ENCODE data around the gene NRDC. TPM values are rescaled to one million over a fixed set of nuclear protein-coding genes. Genes with fewer than 3 reads are reported as not detected.

The NRDC gene
- total and polyA plus RNA-seq, 2 experiments from 2014 or later = 51.3 to 113 TPM

DNA sequence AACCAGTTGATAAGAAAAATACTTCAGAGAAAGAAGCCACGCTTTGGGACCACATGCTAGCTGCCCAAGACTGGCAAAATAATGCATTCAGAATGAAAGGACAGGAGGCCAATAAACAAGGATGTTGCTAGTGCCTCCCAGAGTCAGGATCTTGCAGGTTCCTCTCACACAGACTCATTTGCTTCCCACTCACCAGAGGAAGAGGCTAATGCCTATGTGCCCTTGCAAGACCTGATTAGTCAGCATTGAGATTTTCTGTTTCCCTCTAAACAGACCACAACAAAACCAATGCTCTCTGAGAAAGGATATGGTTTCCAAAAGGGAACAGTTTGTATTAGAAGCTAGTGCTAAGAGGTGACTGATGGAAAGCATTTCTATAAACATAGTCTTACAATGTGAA is 85.7 kb downstream of the NRDC start:
- H3K4me3 ChIP-seq = no peak overlapping the region
- H3K4me1 ChIP-seq (ENCODE audit: low read depth) = no peaks in the 10 kb centered on the region
- H3K27ac ChIP-seq = peak overlapping the region; percentile 65
- H3K27me3 ChIP-seq = no peaks in the 10 kb centered on the region
- H3K9me3 ChIP-seq (ENCODE audit: low read depth) = no peaks in the 10 kb centered on the region
- peaks cover 49% of the 10 kb centered on the region for H3K36me3 ChIP-seq
- DNase-seq (ENCODE audit: low read depth in 1 of 2, low spot score in 1 of 2) = peak in 1 of 2 donors; percentile 50
- TF ChIP-seq CTCF (IDR thresholded peaks at IDR 0.05; ENCODE audit: low read depth, low read length) = no peak

DNA sequence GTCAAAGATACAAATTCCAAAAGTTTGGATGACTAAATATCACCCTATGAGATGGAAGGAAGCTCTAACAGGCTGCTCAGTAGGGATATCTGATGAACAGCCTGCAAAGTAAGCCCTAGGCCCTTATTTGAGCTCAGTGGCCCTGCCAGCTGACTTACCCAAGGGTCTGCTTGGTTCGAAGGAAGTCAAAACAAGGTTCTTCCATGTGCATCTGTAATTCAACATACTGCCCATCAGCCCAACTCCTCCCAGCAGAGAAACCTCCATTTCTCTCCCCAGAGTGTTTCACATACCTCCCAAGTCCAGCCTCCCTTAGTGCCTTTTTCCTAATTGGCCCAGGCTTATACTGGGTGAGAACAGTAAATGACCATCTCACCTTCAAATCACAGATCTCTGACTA is 86.6 kb downstream of the NRDC start:
- Histone ChIP-seq H3K9me3 (ENCODE audit: low read depth) (no peaks in the 10 kb centered on the region), H3K36me3 (peaks cover 55% of the 10 kb centered on the region), H3K27me3 (no peaks in the 10 kb centered on the region), H3K4me3 (no peak overlapping the region), H3K4me1 (ENCODE audit: low read depth) (no peaks in the 10 kb centered on the region), H3K27ac (peak overlapping the region; percentile 65)
- TF ChIP-seq CTCF (IDR thresholded peaks at IDR 0.05; ENCODE audit: low read depth, low read length) = no peak
- DNase-seq (ENCODE audit: low read depth in 1 of 2, low spot score in 1 of 2) = no peak

- Histone ChIP-seq H3K9me3 (ENCODE audit: low read depth) (no peaks in the 10 kb centered on the region), H3K36me3 (peaks cover 70% of the 10 kb centered on the region), H3K4me1 (ENCODE audit: low read depth) (peaks cover 3% of the 10 kb centered on the region), H3K27ac (peak overlapping the region; percentile 60), H3K4me3 (no peak overlapping the region), H3K27me3 (no peaks in the 10 kb centered on the region)
- DNase-seq (ENCODE audit: low read depth in 1 of 2, low spot score in 1 of 2) = no peak
- TF ChIP-seq CTCF (IDR thresholded peaks at IDR 0.05; ENCODE audit: low read depth, low read length) = no peak
These were observed 88.1 kb downstream of the NRDC start for GRCh38 chr1:51790385-51790784.

- TF ChIP-seq CTCF (IDR thresholded peaks at IDR 0.05; ENCODE audit: low read depth, low read length) = no peak
- H3K36me3 ChIP-seq = peaks cover 67% of the 10 kb centered on the region
- no peaks in the 10 kb centered on the region for H3K27me3 ChIP-seq
- H3K4me3 ChIP-seq = no peak overlapping the region
- H3K27ac ChIP-seq = peak overlapping the region; percentile 88
- no peaks in the 10 kb centered on the region for H3K9me3 ChIP-seq (ENCODE audit: low read depth)
- peaks cover 11% of the 10 kb centered on the region for H3K4me1 ChIP-seq (ENCODE audit: low read depth)
- no peak for DNase-seq (ENCODE audit: low read depth in 1 of 2, low spot score in 1 of 2)
These were observed 89.2 kb downstream of the NRDC start for GRCh38 chr1:51789342-51789741.

GRCh38 chr1:51788938-51789337 is 89.6 kb downstream of the NRDC start:
- no peak overlapping the region for H3K4me3 ChIP-seq

More at GRCh38 chr1:51788938-51789337, 89.6 kb downstream of the NRDC start:
- Histone ChIP-seq H3K4me1 (ENCODE audit: low read depth) (peaks cover 12% of the 10 kb centered on the region), H3K27me3 (no peaks in the 10 kb centered on the region), H3K9me3 (ENCODE audit: low read depth) (no peaks in the 10 kb centered on the region), H3K36me3 (peaks cover 69% of the 10 kb centered on the region), H3K27ac (peak overlapping the region; percentile 88)
- no peak for DNase-seq (ENCODE audit: low read depth in 1 of 2, low spot score in 1 of 2)
- TF ChIP-seq CTCF (IDR thresholded peaks at IDR 0.05; ENCODE audit: low read depth, low read length) = no peak

All from cardiac muscle cell (in vitro differentiated cells and primary cell).